Smooth muscle cell of the brain vasculature (primary cell): ENCODE data around the gene BCAP29.
"Not testable (repeated sequence)": the region's sequence is repeated elsewhere in the genome, so short reads cannot be mapped to it uniquely, and the experiment has no call there.

Experiments used
- DNase-seq: peaks from one replicate; pipeline ENCODE4 v3.0.0-alpha.2; 2012; ENCODE audit warnings: low read depth, low spot score

BCAP29 gene

GRCh38 chr7:107579885-107580715, at the start of gene BCAP29:
BCAP29 (plus strand) TSS chr7:107580246; CDS start chr7:107580773, 527 bp downstream.
- DNase-seq: no peak

- no peak for DNase-seq
These were observed 49.3 kb upstream of the BCAP29 start for GRCh38 chr7:107530751-107531150.

- no peak for DNase-seq
These were observed 45.9 kb upstream of the BCAP29 start for GRCh38 chr7:107534139-107534538.

GRCh38 chr7:107537228-107537627, 42.8 kb upstream of the BCAP29 start:
- not testable (repeated sequence) for DNase-seq

GRCh38 chr7:107538001-107538400, 42.0 kb upstream of the BCAP29 start:
- no peak for DNase-seq

GRCh38 chr7:107543338-107543993, 36.6 kb upstream of the BCAP29 start:
- DNase-seq: no peak

- no peak for DNase-seq
These were observed 35.0 kb upstream of the BCAP29 start for GRCh38 chr7:107544848-107545591.

GRCh38 chr7:107551936-107552335, 28.1 kb upstream of the BCAP29 start:
- no peak for DNase-seq

GRCh38 chr7:107555893-107556292, 24.2 kb upstream of the BCAP29 start:
- no peak for DNase-seq

GRCh38 chr7:107559864-107560263, 20.2 kb upstream of the BCAP29 start:
- DNase-seq: no peak

GRCh38 chr7:107560898-107561516, 19.0 kb upstream of the BCAP29 start:
- no peak for DNase-seq

GRCh38 chr7:107563081-107563774, 16.8 kb upstream of the BCAP29 start:
- no peak for DNase-seq

GRCh38 chr7:107563775-107564552, 16.1 kb upstream of the BCAP29 start, which contains the start of the genes COG5 and DUS4L:
COG5 (minus strand) TSS chr7:107563920; CDS start chr7:107563896, 24 bp downstream.
DUS4L (plus strand) TSS chr7:107563971; CDS start chr7:107567071, 3,100 bp downstream.
- DNase-seq: peak; percentile 35

GRCh38 chr7:107564553-107565298, 15.3 kb upstream of the BCAP29 start:
- no peak for DNase-seq

- no peak for DNase-seq
These were observed 9.7 kb upstream of the BCAP29 start for GRCh38 chr7:107570298-107570697.

GRCh38 chr7:107573537-107573936, 6.5 kb upstream of the BCAP29 start:
- DNase-seq: no peak

GRCh38 chr7:107579554-107579884, 527 bp upstream of the BCAP29 start:
- no peak for DNase-seq

- DNase-seq: no peak
These were observed 804 bp downstream of the BCAP29 start for GRCh38 chr7:107580716-107581383.

- DNase-seq: no peak
These were observed 1.5 kb downstream of the BCAP29 start for GRCh38 chr7:107581387-107582013.
